Measurements from ENCODE around the gene C10orf88.

The C10orf88 gene

DNA sequence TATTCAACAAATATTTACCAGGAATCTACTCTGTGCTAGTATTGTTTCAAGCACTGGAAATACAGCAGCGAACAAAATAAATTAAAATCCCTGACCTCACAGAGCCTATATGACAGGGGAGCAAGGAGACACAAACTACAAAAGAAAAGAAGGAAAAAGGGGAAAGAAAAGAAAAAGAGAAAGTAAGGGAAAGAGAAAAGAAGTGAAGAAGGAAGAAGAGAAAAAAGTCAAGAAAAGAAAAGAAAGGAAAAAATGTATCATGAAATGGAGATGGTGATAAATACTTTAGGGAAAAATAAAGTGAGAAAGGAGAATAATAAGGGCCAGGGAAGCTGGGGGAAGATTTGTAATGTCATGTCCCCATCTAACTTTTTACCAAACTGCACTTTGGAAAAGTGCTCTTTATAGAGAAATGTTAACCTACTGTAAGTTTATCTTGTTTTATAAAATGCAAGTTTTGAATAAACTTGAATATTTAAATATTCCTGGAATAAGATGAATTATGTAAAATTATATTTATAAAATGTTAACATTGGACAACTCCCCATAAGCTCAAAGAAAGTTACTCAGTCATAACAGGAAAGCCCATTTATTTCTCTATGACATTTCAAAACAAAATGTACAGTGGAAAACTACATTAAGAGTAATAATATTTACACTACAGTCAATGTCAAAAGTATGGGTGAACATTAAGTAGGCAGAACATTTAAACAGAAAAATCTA is 14.7 kb downstream of the C10orf88 start:
- TF ChIP-seq FOXK2 (IDR thresholded peaks at IDR 0.05) (no peak), FOXM1 (IDR thresholded peaks at IDR 0.05; ENCODE audit: borderline replicate concordance) (no peak), ZNF384 (IDR thresholded peaks at IDR 0.05) (no peak), ARNT (IDR thresholded peaks at IDR 0.05) (no peak), HDGF (IDR thresholded peaks at IDR 0.05; ENCODE audit: borderline replicate concordance) (no peak), CTBP1 (IDR thresholded peaks at IDR 0.05; ENCODE audit: borderline replicate concordance) (no peak), BHLHE40 (IDR thresholded peaks at IDR 0.05; ENCODE audit: borderline replicate concordance) (no peak), LEF1 (IDR thresholded peaks at IDR 0.05; ENCODE audit: borderline replicate concordance) (no peak), TARDBP (IDR thresholded peaks at IDR 0.05) (no peak), ELF4 (IDR thresholded peaks at IDR 0.05) (no peak), SP1 (IDR thresholded peaks at IDR 0.05) (no peak), L3MBTL2 (conservative IDR thresholded peaks at IDR 0.05) (no peak), NFRKB (IDR thresholded peaks at IDR 0.05) (no peak), SUZ12 (IDR thresholded peaks at IDR 0.05) (no peak), FOXA1 (IDR thresholded peaks at IDR 0.05) (no peak)
- TF ChIP-seq, protein P1, sequence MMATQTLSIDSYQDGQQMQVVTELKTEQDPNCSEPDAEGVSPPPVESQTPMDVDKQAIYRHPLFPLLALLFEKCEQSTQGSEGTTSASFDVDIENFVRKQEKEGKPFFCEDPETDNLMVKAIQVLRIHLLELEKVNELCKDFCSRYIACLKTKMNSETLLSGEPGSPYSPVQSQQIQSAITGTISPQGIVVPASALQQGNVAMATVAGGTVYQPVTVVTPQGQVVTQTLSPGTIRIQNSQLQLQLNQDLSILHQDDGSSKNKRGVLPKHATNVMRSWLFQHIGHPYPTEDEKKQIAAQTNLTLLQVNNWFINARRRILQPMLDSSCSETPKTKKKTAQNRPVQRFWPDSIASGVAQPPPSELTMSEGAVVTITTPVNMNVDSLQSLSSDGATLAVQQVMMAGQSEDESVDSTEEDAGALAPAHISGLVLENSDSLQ (IDR thresholded peaks at IDR 0.05) = no peak
- DNase-seq (ENCODE audit: extremely low spot score) = no peak
- ChIA-PET POLR2A (no interaction called here), CTCF (no interaction called here)

DNA sequence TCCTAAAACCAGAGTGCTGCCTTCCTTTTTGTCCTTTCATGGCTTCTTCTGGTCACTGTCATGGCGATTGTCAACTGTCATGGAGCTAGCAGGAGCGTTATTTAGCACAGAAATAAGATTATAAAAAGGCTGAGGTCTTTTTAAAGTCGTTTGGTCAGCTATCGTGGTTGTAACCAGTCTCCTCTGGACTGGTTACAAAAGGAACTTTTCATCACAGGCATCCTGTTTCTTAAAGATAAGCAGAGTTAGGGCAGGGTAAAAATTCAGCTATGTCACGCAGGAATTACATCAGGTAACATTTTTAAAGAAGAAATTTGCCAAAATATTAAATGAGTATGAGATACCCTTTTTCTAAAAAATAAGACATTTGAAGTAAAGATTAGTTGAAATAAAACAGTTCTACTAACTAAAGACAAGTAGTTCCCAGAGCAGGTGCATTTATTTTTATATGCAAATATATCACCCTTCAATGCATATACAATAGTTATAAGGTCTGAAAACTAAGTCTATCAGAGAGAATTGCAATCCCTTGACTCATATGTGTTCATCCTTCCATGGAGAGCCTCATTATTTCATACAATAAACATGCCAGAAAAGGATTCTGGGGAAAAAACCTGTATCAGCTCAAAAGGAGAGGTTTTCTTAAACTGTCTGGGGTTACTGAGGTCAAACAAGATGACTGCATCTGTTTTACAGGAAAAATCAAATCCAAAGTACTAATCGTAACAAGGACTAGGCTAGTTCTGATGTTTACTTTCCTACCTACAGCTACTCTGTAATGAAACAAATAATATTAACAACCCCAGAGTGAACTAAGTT is 22.7 kb downstream of the C10orf88 start:
- TF ChIP-seq CTBP1 (IDR thresholded peaks at IDR 0.05; ENCODE audit: borderline replicate concordance) = no peak
- TF ChIP-seq ELF4 (IDR thresholded peaks at IDR 0.05) = no peak
- no peak for TF ChIP-seq SUZ12 (IDR thresholded peaks at IDR 0.05)
- TF ChIP-seq NFRKB (IDR thresholded peaks at IDR 0.05) = no peak
- no peak for TF ChIP-seq LEF1 (IDR thresholded peaks at IDR 0.05; ENCODE audit: borderline replicate concordance)
- no peak for TF ChIP-seq L3MBTL2 (conservative IDR thresholded peaks at IDR 0.05)
- no peak for TF ChIP-seq ARNT (IDR thresholded peaks at IDR 0.05)
- no peak for TF ChIP-seq SP1 (IDR thresholded peaks at IDR 0.05)
- no peak for TF ChIP-seq FOXK2 (IDR thresholded peaks at IDR 0.05)
- TF ChIP-seq BHLHE40 (IDR thresholded peaks at IDR 0.05; ENCODE audit: borderline replicate concordance) = no peak
- no peak for TF ChIP-seq TARDBP (IDR thresholded peaks at IDR 0.05)
- TF ChIP-seq FOXM1 (IDR thresholded peaks at IDR 0.05; ENCODE audit: borderline replicate concordance) = no peak
- CTCF ChIA-PET = no interaction called here
- DNase-seq (ENCODE audit: extremely low spot score) = no peak
- POLR2A ChIA-PET = no interaction called here

DNA sequence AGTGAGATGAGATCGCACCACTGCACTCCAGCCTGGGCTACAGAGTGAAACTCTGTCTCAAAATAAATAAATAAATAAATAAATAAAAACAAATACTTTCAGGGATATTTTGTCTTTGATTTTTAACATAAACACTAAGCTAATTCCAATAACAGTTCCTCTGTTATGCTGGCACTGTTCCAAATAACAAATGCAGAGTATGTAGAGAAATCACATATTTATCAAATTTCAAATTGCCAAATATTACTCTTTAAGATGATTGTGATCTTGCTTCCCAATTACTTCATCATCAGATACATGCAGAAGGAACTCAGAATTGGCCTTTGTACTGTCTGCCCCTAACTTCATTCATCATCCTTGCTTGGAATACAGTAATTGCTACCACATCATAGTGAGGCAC is 23.9 kb downstream of the C10orf88 start:
- ChIA-PET POLR2A (no interaction called here), CTCF (no interaction called here)
- no peak for DNase-seq (ENCODE audit: extremely low spot score)
- TF ChIP-seq SUZ12 (IDR thresholded peaks at IDR 0.05) (no peak), FOXK2 (IDR thresholded peaks at IDR 0.05) (no peak), FOXM1 (IDR thresholded peaks at IDR 0.05; ENCODE audit: borderline replicate concordance) (no peak), LEF1 (IDR thresholded peaks at IDR 0.05; ENCODE audit: borderline replicate concordance) (no peak), ELF4 (IDR thresholded peaks at IDR 0.05) (no peak), HDGF (IDR thresholded peaks at IDR 0.05; ENCODE audit: borderline replicate concordance) (no peak), ZNF384 (IDR thresholded peaks at IDR 0.05) (no peak), ARNT (IDR thresholded peaks at IDR 0.05) (no peak), FOXA1 (IDR thresholded peaks at IDR 0.05) (no peak), BHLHE40 (IDR thresholded peaks at IDR 0.05; ENCODE audit: borderline replicate concordance) (no peak), TARDBP (IDR thresholded peaks at IDR 0.05) (no peak), NFRKB (IDR thresholded peaks at IDR 0.05) (no peak), SP1 (IDR thresholded peaks at IDR 0.05) (no peak), CTBP1 (IDR thresholded peaks at IDR 0.05; ENCODE audit: borderline replicate concordance) (no peak), L3MBTL2 (conservative IDR thresholded peaks at IDR 0.05) (no peak)
- TF ChIP-seq, protein P1 (IDR thresholded peaks at IDR 0.05) = no peak

DNA sequence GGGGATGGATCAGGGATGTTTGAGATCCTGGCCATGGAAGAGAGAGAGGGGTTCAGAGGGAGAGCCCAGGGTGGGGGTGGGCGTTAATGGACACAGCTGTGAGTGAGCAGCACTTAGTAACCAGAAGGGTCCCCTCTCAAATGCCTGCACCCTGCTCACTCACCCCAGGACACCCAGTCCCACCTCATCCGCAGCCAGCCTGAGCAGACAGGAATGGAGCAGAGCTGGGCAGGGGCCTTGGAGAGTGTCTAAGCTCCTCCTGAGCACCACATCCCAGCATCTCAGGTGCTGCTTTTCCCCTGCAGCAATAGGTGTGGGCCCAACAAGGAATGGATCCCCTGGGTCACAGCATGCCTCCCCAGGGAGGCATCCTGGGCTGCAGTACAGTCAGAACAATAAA is 38.3 kb downstream of the C10orf88 start:
- ChIA-PET CTCF (no interaction called here), POLR2A (no interaction called here)
- DNase-seq (ENCODE audit: extremely low spot score) = no peak
- TF ChIP-seq BHLHE40 (IDR thresholded peaks at IDR 0.05; ENCODE audit: borderline replicate concordance) = no peak
- no peak for TF ChIP-seq CTBP1 (IDR thresholded peaks at IDR 0.05; ENCODE audit: borderline replicate concordance)
- TF ChIP-seq FOXA1 (IDR thresholded peaks at IDR 0.05) = no peak
- no peak for TF ChIP-seq ZNF384 (IDR thresholded peaks at IDR 0.05)
- TF ChIP-seq SP1 (IDR thresholded peaks at IDR 0.05) = no peak
- no peak for TF ChIP-seq L3MBTL2 (conservative IDR thresholded peaks at IDR 0.05)
- no peak for TF ChIP-seq FOXK2 (IDR thresholded peaks at IDR 0.05)
- TF ChIP-seq, protein P1 (IDR thresholded peaks at IDR 0.05) = no peak
- TF ChIP-seq NFRKB (IDR thresholded peaks at IDR 0.05) = no peak
- no peak for TF ChIP-seq LEF1 (IDR thresholded peaks at IDR 0.05; ENCODE audit: borderline replicate concordance)
- no peak for TF ChIP-seq FOXM1 (IDR thresholded peaks at IDR 0.05; ENCODE audit: borderline replicate concordance)

DNA sequence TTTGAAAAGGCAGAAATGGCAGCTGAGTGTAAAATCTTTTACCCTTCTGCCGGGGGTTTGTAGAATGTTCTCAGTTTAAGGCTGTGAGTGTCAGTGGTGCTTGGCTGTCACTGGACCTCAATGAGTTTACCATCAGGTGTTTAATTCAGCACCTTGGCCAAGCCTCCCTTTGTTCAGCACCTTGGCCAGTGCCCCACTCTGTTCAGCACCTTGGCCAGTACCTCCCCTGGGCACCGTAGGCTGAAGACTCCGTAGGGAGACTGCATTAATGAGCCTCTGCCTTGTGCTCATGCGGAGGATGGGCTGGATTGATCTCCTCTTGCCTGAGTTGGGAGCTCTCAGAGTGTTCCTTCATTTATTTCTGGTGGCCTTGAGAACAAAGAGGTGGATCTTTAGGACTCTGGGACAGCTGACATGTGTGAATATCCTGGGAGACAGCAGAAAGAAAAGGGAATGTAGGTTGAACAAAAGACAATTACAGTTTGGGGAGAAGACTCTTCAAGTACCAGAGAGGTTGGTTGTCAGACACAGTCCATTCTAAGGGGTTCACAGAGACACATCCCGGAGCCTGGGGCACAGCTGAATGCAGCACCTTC is 42.0 kb downstream of the C10orf88 start:
- TF ChIP-seq ARNT (IDR thresholded peaks at IDR 0.05) (no peak), LEF1 (IDR thresholded peaks at IDR 0.05; ENCODE audit: borderline replicate concordance) (no peak), NFRKB (IDR thresholded peaks at IDR 0.05) (no peak), ZNF384 (IDR thresholded peaks at IDR 0.05) (no peak), CTBP1 (IDR thresholded peaks at IDR 0.05; ENCODE audit: borderline replicate concordance) (no peak), FOXA1 (IDR thresholded peaks at IDR 0.05) (no peak), FOXM1 (IDR thresholded peaks at IDR 0.05; ENCODE audit: borderline replicate concordance) (no peak), HDGF (IDR thresholded peaks at IDR 0.05; ENCODE audit: borderline replicate concordance) (no peak), SP1 (IDR thresholded peaks at IDR 0.05) (no peak), FOXK2 (IDR thresholded peaks at IDR 0.05) (no peak), TARDBP (IDR thresholded peaks at IDR 0.05) (no peak), L3MBTL2 (conservative IDR thresholded peaks at IDR 0.05) (no peak), ELF4 (IDR thresholded peaks at IDR 0.05) (no peak), BHLHE40 (IDR thresholded peaks at IDR 0.05; ENCODE audit: borderline replicate concordance) (no peak), SUZ12 (IDR thresholded peaks at IDR 0.05) (no peak)
- TF ChIP-seq, protein P1 (IDR thresholded peaks at IDR 0.05) = no peak
- ChIA-PET POLR2A (no interaction called here), CTCF (no interaction called here)
- peak; percentile 76 for DNase-seq (ENCODE audit: extremely low spot score)

Data from HEK293T (cell line).